ENCODE results near the gene MAP3K14.

MAP3K14 gene

DNA sequence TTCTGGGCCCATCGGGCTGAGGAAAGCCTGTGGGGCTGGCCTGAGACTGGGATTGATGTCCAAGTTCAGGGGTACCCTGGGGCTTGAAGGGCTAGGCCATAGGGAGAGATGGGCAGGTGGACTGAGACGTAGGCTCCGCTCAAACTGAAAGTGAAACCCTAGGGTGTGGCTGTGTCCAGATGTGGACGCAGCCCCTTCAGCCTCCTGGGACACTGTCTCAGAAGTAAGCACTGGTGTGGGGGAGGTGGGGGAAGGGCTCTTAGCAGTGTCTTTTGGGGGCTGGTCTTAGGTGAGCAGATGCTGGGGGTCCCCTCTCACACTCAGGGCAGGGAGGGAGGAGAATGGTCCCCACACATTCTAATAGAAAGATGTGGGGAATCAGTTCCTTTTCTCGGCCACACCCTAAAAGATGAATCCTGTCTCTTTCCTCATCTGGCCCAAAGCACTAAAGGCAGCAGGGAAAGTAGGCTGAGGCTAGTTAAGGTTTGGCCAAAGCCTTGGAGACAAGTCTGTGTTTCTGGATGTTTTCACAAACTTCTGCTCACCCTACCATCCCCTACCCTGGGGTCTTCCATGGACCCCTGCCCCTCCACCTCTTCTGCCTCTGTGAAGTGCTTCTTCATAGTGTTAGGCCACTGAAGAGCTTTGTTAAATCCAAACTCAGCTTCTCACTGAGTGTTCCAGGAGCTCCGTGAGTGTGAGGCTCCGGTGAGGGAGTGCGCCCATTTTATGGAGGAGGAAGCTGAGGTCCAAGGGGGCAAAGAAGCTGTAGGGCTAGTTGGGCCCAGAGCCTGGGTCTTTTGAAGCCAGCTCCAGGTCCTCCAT, 89.5 kb downstream of the MAP3K14 start:
- Histone ChIP-seq H4K12ac (ENCODE audit: low read depth, low read length) (no peak overlapping the region), H2AFZ (ENCODE audit: insufficient read depth, low read length, poor library complexity) (no peak overlapping the region), H3K79me2 (ENCODE audit: control insufficient read depth, insufficient read depth, low read length, poor library complexity) (no peaks in the 10 kb centered on the region), H2BK120ac (ENCODE audit: insufficient read depth, low read length, poor library complexity) (no peak overlapping the region), H3K79me1 (ENCODE audit: low read length) (no peaks in the 10 kb centered on the region), H2AK5ac (ENCODE audit: low read length) (no peak overlapping the region), H2BK5ac (ENCODE audit: low read depth, low read length, poor library complexity) (no peak overlapping the region), H3K36me3 (ENCODE audit: control insufficient read depth in 1 of 2, insufficient read depth in 2 of 2, low read length in 2 of 2) (no peaks in the 10 kb centered on the region), H3K4me1 (ENCODE audit: control insufficient read depth in 1 of 2, insufficient read depth in 2 of 2, low read length in 2 of 2) (peaks cover 10 to 14% of the 10 kb centered on the region in 2 experiments), H3K4me2 (ENCODE audit: low read length) (no peak overlapping the region), H4K91ac (ENCODE audit: low read depth, low read length) (no peak overlapping the region), H3K27me3 (ENCODE audit: insufficient read depth, low read length) (peaks cover 15% of the 10 kb centered on the region), H3K4me3 (ENCODE audit: low read depth, low read length) (no peak overlapping the region), H3K14ac (ENCODE audit: low read length) (no peak overlapping the region), H3K9ac (ENCODE audit: low read length) (no peak overlapping the region), H3K9me3 (ENCODE audit: insufficient read depth, low read depth, low read length) (peaks cover 3% of the 10 kb centered on the region), H3K4ac (ENCODE audit: low read depth, low read length) (no peak overlapping the region), H2BK12ac (ENCODE audit: low read length) (no peak overlapping the region), H3K23ac (ENCODE audit: low read length) (no peak overlapping the region), H4K8ac (ENCODE audit: low read depth, low read length) (no peak overlapping the region), H3K18ac (ENCODE audit: low read length) (no peak overlapping the region), H3K27ac (ENCODE audit: low read depth, low read length) (no peak overlapping the region)
- WGBS (ENCODE audit: extremely low coverage, insufficient coverage, insufficient read length), result no CpG with 5 or more reads among the region's 8 CpGs
- DNase-seq, result no peak

DNA sequence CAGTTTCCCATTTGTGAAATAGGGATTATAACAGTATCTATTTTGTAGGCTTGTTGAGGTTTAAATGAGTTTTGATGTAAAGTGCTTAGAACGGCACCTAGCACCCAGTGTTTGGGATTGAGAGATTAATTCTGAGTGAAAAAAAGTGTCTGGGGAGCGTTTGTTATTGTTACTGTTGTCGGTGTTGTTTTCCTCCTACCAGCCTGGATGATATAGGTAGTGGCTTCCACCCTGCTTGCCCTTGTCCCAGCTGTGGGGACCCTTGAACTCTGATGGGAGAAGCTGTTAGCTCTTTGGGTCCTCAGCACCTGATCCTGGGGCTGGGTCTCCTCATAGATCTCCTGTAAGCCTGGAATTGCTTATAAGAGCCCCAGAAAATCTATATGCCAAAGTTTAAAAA, 90.2 kb downstream of the MAP3K14 start:
- no peak overlapping the region for H3K23ac ChIP-seq (ENCODE audit: low read length)
- H2BK5ac ChIP-seq (ENCODE audit: low read depth, low read length, poor library complexity), result no peak overlapping the region
- no peak overlapping the region for H2BK12ac ChIP-seq (ENCODE audit: low read length)
- no peak overlapping the region for H4K91ac ChIP-seq (ENCODE audit: low read depth, low read length)
- H3K4me3 ChIP-seq (ENCODE audit: low read depth, low read length), result no peak overlapping the region
- H3K9me3 ChIP-seq (ENCODE audit: insufficient read depth, low read depth, low read length), result peaks cover 3% of the 10 kb centered on the region
- no peaks in the 10 kb centered on the region for H3K79me2 ChIP-seq (ENCODE audit: control insufficient read depth, insufficient read depth, low read length, poor library complexity)
- H3K79me1 ChIP-seq (ENCODE audit: low read length), result no peaks in the 10 kb centered on the region
- no CpG with 5 or more reads among the region's 3 CpGs for WGBS (ENCODE audit: extremely low coverage, insufficient coverage, insufficient read length)
- H2AFZ ChIP-seq (ENCODE audit: insufficient read depth, low read length, poor library complexity), result no peak overlapping the region
- H4K12ac ChIP-seq (ENCODE audit: low read depth, low read length), result no peak overlapping the region
- no peak overlapping the region for H4K8ac ChIP-seq (ENCODE audit: low read depth, low read length)
- H3K36me3 ChIP-seq (ENCODE audit: control insufficient read depth in 1 of 2, insufficient read depth in 2 of 2, low read length in 2 of 2), result no peaks in the 10 kb centered on the region
- peaks cover 22% of the 10 kb centered on the region for H3K27me3 ChIP-seq (ENCODE audit: insufficient read depth, low read length)
- H3K4ac ChIP-seq (ENCODE audit: low read depth, low read length), result no peak overlapping the region
- no peak overlapping the region for H3K18ac ChIP-seq (ENCODE audit: low read length)
- no peak overlapping the region for H3K14ac ChIP-seq (ENCODE audit: low read length)
- no peak for DNase-seq
- no peak overlapping the region for H3K27ac ChIP-seq (ENCODE audit: low read depth, low read length)
- H2BK120ac ChIP-seq (ENCODE audit: insufficient read depth, low read length, poor library complexity), result no peak overlapping the region
- no peak overlapping the region for H3K4me2 ChIP-seq (ENCODE audit: low read length)
- H3K4me1 ChIP-seq (ENCODE audit: control insufficient read depth in 1 of 2, insufficient read depth in 2 of 2, low read length in 2 of 2), result peaks cover 13 to 16% of the 10 kb centered on the region in 2 experiments
- H2AK5ac ChIP-seq (ENCODE audit: low read length), result no peak overlapping the region
- no peak overlapping the region for H3K9ac ChIP-seq (ENCODE audit: low read length)

DNA sequence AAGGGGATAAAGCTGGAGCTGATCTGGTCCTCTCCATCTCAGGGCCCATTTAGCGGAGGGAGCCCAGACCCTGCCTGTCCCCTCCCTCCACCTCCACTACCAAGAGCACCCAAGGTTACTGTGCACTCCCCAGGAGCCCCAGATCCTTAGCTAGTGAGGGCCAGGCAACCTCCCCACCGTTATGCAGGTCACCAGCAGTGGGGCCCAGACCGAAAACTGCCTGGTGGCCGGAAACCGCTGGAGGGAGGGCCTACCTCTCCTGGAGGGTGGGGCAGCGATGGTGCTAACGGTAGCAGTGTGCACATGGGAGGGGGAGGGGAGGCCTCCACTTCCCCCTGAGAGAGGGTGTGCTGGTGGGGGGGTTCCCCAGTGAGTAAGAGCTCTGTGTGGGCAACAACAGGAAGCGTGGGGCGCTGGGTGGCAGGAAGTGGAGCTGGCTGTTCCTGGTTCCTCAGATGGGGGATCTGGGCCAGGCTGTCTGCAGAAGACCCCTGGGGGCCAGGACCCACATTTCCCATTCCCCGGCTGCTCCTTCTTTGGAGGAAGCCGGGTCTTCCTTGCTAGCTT, 90.8 kb downstream of the MAP3K14 start:
- Histone ChIP-seq H4K12ac (ENCODE audit: low read depth, low read length) (no peak overlapping the region), H4K91ac (ENCODE audit: low read depth, low read length) (no peak overlapping the region), H2AK5ac (ENCODE audit: low read length) (no peak overlapping the region), H3K4ac (ENCODE audit: low read depth, low read length) (no peak overlapping the region), H3K4me2 (ENCODE audit: low read length) (no peak overlapping the region), H3K27me3 (ENCODE audit: insufficient read depth, low read length) (peaks cover 28% of the 10 kb centered on the region), H3K23ac (ENCODE audit: low read length) (no peak overlapping the region), H3K79me1 (ENCODE audit: low read length) (no peaks in the 10 kb centered on the region), H2BK12ac (ENCODE audit: low read length) (no peak overlapping the region), H3K27ac (ENCODE audit: low read depth, low read length) (no peak overlapping the region), H2AFZ (ENCODE audit: insufficient read depth, low read length, poor library complexity) (no peak overlapping the region), H3K4me1 (ENCODE audit: control insufficient read depth in 1 of 2, insufficient read depth in 2 of 2, low read length in 2 of 2) (peaks cover 13 to 20% of the 10 kb centered on the region in 2 experiments), H4K8ac (ENCODE audit: low read depth, low read length) (no peak overlapping the region), H3K18ac (ENCODE audit: low read length) (no peak overlapping the region), H3K4me3 (ENCODE audit: low read depth, low read length) (no peak overlapping the region), H3K36me3 (ENCODE audit: control insufficient read depth in 1 of 2, insufficient read depth in 2 of 2, low read length in 2 of 2) (no peaks in the 10 kb centered on the region), H2BK120ac (ENCODE audit: insufficient read depth, low read length, poor library complexity) (no peak overlapping the region), H3K9ac (ENCODE audit: low read length) (no peak overlapping the region), H2BK5ac (ENCODE audit: low read depth, low read length, poor library complexity) (no peak overlapping the region), H3K14ac (ENCODE audit: low read length) (no peak overlapping the region), H3K9me3 (ENCODE audit: insufficient read depth, low read depth, low read length) (peaks cover 3% of the 10 kb centered on the region), H3K79me2 (ENCODE audit: control insufficient read depth, insufficient read depth, low read length, poor library complexity) (no peaks in the 10 kb centered on the region)
- WGBS (ENCODE audit: extremely low coverage, insufficient coverage, insufficient read length), result no CpG with 5 or more reads among the region's 11 CpGs
- peak in 1 of 2 donors; percentile 21 for DNase-seq

DNA sequence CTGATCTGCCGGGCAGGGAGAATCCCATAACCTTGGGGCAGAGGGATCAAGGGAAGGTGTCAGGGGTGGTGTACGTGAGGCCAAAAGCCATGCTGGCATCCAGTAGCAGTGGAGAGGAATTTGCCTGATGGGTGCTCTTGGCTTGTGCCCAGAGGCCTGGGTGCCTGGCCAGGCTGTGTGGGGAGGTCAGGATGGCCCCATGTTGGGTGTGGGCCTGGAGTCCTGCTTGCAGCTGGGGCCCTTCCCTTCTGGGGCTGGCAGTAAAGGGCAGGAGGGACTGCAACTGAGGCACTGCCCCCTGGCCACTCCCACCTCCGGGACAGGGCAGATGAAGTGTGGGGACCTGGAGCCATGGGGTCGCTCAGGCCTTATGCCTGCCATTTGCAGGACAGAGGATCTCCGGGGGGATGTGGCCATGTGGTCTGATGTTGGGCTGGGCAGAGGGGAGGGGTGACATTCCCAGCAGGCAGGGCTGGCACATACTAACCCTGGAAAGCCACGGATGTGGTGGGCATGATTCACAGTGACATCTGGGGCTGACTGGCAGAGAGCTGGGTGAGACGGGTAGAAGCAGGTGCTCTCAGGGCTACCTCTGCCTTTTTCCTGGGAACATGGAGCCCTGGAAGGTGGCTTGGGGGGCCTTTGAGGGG, 91.6 kb downstream of the MAP3K14 start:
- Histone ChIP-seq H3K4me3 (ENCODE audit: low read depth, low read length) (no peak overlapping the region), H3K18ac (ENCODE audit: low read length) (no peak overlapping the region), H3K79me1 (ENCODE audit: low read length) (no peaks in the 10 kb centered on the region), H2BK120ac (ENCODE audit: insufficient read depth, low read length, poor library complexity) (no peak overlapping the region), H3K36me3 (ENCODE audit: control insufficient read depth in 1 of 2, insufficient read depth in 2 of 2, low read length in 2 of 2) (no peaks in the 10 kb centered on the region), H2AK5ac (ENCODE audit: low read length) (no peak overlapping the region), H4K91ac (ENCODE audit: low read depth, low read length) (no peak overlapping the region), H3K4me1 (ENCODE audit: control insufficient read depth in 1 of 2, insufficient read depth in 2 of 2, low read length in 2 of 2) (peaks cover 13 to 20% of the 10 kb centered on the region in 2 experiments), H3K14ac (ENCODE audit: low read length) (no peak overlapping the region), H4K8ac (ENCODE audit: low read depth, low read length) (no peak overlapping the region), H3K27ac (ENCODE audit: low read depth, low read length) (no peak overlapping the region), H4K12ac (ENCODE audit: low read depth, low read length) (no peak overlapping the region), H3K23ac (ENCODE audit: low read length) (no peak overlapping the region), H3K9me3 (ENCODE audit: insufficient read depth, low read depth, low read length) (peaks cover 3% of the 10 kb centered on the region), H2AFZ (ENCODE audit: insufficient read depth, low read length, poor library complexity) (no peak overlapping the region), H3K79me2 (ENCODE audit: control insufficient read depth, insufficient read depth, low read length, poor library complexity) (no peaks in the 10 kb centered on the region), H3K9ac (ENCODE audit: low read length) (no peak overlapping the region), H2BK5ac (ENCODE audit: low read depth, low read length, poor library complexity) (no peak overlapping the region), H3K4ac (ENCODE audit: low read depth, low read length) (no peak overlapping the region), H3K27me3 (ENCODE audit: insufficient read depth, low read length) (peaks cover 36% of the 10 kb centered on the region), H2BK12ac (ENCODE audit: low read length) (no peak overlapping the region), H3K4me2 (ENCODE audit: low read length) (no peak overlapping the region)
- no CpG with 5 or more reads among the region's 7 CpGs for WGBS (ENCODE audit: extremely low coverage, insufficient coverage, insufficient read length)
- no peak for DNase-seq
